ENCODE measurements around the gene GRK1. TPM values are rescaled to one million over a fixed set of nuclear protein-coding genes. Genes with fewer than 3 reads are reported as not detected.

The GRK1 gene
- total RNA-seq, 1 donor from 2014 or later = not detected

GRCh38 chr13:113729187-113730019, 62.4 kb downstream of the GRK1 start:
- no peak for DNase-seq (ENCODE audit: low spot score)

- DNase-seq (ENCODE audit: low spot score) = no peak
Observed at GRCh38 chr13:113730258-113730691, 63.3 kb downstream of the GRK1 start.

GRCh38 chr13:113730831-113731191, 63.8 kb downstream of the GRK1 start:
- no peak for DNase-seq (ENCODE audit: low spot score)

GRCh38 chr13:113731192-113732175, 64.5 kb downstream of the GRK1 start:
- DNase-seq (ENCODE audit: low spot score) = no peak

- DNase-seq (ENCODE audit: low spot score) = no peak
Observed at GRCh38 chr13:113732176-113732960, 65.3 kb downstream of the GRK1 start.

- DNase-seq (ENCODE audit: low spot score) = no peak
Observed at GRCh38 chr13:113732961-113733950, 66.2 kb downstream of the GRK1 start.

GRCh38 chr13:113734099-113734825, 67.2 kb downstream of the GRK1 start:
- no peak for DNase-seq (ENCODE audit: low spot score)

GRCh38 chr13:113734826-113735125, 67.8 kb downstream of the GRK1 start:
- no peak for DNase-seq (ENCODE audit: low spot score)

GRCh38 chr13:113735194-113735593, 68.2 kb downstream of the GRK1 start:
- DNase-seq (ENCODE audit: low spot score) = no peak

GRCh38 chr13:113735750-113736149, 68.7 kb downstream of the GRK1 start:
- no peak for DNase-seq (ENCODE audit: low spot score)

- DNase-seq (ENCODE audit: low spot score) = no peak
Observed at GRCh38 chr13:113736258-113736731, 69.3 kb downstream of the GRK1 start.

GRCh38 chr13:113737803-113738202, 70.8 kb downstream of the GRK1 start:
- DNase-seq (ENCODE audit: low spot score) = no peak

- DNase-seq (ENCODE audit: low spot score) = no peak
Observed at GRCh38 chr13:113739527-113740285, 72.7 kb downstream of the GRK1 start.

- no peak for DNase-seq (ENCODE audit: low spot score)
Observed at GRCh38 chr13:113740286-113740556, 73.2 kb downstream of the GRK1 start.

GRCh38 chr13:113740661-113741060, 73.6 kb downstream of the GRK1 start:
- no peak for DNase-seq (ENCODE audit: low spot score)

GRCh38 chr13:113741191-113741668, 74.2 kb downstream of the GRK1 start:
- no peak for DNase-seq (ENCODE audit: low spot score)

GRCh38 chr13:113742000-113742441, 75.0 kb downstream of the GRK1 start:
- DNase-seq (ENCODE audit: low spot score) = no peak

GRCh38 chr13:113742445-113743120, 75.6 kb downstream of the GRK1 start:
- DNase-seq (ENCODE audit: low spot score) = no peak

All from mucosa of gallbladder (tissue), 1 donor.